ENCODE data around the gene SGK1.

DNA sequence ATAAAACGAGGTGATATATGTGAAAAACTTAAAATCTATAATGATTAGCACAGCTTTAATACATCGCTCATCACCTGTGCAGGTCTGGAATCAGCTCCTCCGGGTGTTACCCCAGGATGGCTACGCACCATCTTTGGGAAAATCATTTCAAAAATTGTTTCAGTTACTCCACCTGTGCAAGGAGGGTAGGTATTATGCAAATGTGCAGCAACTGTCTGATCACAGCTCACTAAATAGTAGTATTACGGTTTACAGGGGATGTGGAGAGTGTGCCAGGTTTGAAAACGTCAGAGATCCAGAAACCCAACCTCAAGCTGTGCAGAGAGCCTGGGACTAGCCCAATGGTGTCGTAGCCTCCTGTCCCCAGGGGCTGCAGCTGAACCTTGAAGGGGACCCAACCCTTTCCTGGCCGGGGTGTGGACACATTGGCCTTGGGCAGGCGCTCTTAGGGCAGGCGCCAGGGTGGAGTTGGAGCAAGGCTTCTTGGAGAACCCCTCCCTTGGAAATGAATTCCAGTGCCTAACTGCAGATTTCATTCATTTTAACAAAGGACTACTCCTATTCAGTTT lies 24.2 kb upstream of the SGK1 start:
- TF ChIP-seq, protein P1, sequence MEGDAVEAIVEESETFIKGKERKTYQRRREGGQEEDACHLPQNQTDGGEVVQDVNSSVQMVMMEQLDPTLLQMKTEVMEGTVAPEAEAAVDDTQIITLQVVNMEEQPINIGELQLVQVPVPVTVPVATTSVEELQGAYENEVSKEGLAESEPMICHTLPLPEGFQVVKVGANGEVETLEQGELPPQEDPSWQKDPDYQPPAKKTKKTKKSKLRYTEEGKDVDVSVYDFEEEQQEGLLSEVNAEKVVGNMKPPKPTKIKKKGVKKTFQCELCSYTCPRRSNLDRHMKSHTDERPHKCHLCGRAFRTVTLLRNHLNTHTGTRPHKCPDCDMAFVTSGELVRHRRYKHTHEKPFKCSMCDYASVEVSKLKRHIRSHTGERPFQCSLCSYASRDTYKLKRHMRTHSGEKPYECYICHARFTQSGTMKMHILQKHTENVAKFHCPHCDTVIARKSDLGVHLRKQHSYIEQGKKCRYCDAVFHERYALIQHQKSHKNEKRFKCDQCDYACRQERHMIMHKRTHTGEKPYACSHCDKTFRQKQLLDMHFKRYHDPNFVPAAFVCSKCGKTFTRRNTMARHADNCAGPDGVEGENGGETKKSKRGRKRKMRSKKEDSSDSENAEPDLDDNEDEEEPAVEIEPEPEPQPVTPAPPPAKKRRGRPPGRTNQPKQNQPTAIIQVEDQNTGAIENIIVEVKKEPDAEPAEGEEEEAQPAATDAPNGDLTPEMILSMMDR (IDR thresholded peaks at IDR 0.05) = no peak
- TF ChIP-seq POLR2A (IDR thresholded peaks at IDR 0.05) = no peak
